Mononuclear cell (primary cell): ENCODE measurements around the gene EPHB3. TPM values are rescaled to one million over a fixed set of nuclear protein-coding genes. Genes with fewer than 3 reads are reported as not detected.

ENCODE experiments used
- H3K27me3 ChIP-seq: 2 replicates; pipeline ENCODE4 v1.6.0; 2011; ENCODE audit warnings: low read length, control low read depth; ENCODE audit not compliant: insufficient read depth
- H3K4me1 ChIP-seq: 2 replicates; pipeline ENCODE4 v1.5.1; 2011; ENCODE audit warnings: mild to moderate bottlenecking, low read length, control low read depth; ENCODE audit not compliant: insufficient read depth
- H3K4me3 ChIP-seq: 2 replicates; pipeline ENCODE4 v1.5.1; 2011; ENCODE audit warnings: mild to moderate bottlenecking, low read length, moderate library complexity
- H3K9me3 ChIP-seq: 2 replicates; pipeline ENCODE4 v1.5.1; 2011; ENCODE audit warnings: low read depth, mild to moderate bottlenecking, control low read depth, low read length
- total RNA-seq: library from RNA; depleted of rRNA; stranded (reverse); fragments of >200 nt; gene quantifications from one replicate; pipeline ENCODE4 v1.2.3, GENCODE V29; 2012

The EPHB3 gene
- total RNA-seq, 1 donor: 1.6 TPM

DNA sequence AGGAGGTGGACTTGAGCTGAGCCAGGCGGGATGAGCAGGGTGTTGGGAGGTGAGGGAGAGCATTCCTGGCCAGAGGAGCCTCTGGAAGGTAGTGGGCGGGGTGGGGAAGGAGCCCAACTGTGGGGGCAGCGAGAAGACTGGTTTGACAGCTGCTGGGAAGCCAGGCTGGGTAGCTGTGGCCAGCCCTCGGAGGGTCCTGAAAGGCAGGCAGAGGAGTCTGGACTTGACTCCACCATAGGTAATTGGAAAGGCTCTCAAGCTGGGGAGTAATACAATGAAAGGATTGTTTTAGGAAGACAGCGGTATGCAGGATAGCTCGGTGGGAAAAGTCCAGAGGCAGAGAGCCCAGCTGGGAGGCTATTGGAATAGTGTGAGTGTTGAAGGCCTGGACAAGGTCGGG is 17.2 kb downstream of the EPHB3 start:
- Histone ChIP-seq H3K27me3 (peaks cover 5% of the 10 kb centered on the region), H3K4me3 (no peak overlapping the region), H3K4me1 (peaks cover 23% of the 10 kb centered on the region), H3K9me3 (no peaks in the 10 kb centered on the region)

DNA sequence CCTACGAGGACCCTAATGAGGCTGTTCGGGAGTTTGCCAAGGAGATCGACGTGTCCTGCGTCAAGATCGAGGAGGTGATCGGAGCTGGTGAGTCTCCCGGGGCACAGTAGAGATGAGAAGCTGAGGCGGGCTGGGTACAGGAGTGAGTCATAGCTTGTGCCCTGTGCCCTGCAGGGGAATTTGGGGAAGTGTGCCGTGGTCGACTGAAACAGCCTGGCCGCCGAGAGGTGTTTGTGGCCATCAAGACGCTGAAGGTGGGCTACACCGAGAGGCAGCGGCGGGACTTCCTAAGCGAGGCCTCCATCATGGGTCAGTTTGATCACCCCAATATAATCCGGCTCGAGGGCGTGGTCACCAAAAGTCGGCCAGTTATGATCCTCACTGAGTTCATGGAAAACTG is 17.9 kb downstream of the EPHB3 start:
- Histone ChIP-seq H3K4me3 (no peak overlapping the region), H3K27me3 (peaks cover 11% of the 10 kb centered on the region), H3K4me1 (peaks cover 29% of the 10 kb centered on the region), H3K9me3 (no peaks in the 10 kb centered on the region)

DNA sequence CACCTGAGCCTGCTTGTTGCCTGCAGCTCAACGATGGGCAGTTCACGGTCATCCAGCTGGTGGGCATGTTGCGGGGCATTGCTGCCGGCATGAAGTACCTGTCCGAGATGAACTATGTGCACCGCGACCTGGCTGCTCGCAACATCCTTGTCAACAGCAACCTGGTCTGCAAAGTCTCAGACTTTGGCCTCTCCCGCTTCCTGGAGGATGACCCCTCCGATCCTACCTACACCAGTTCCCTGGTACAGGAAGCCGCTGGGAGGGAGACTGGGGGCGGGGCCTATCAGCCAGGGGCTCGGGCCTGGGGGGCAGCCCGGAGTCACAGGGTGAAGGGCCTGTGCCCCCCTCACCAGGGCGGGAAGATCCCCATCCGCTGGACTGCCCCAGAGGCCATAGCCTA is 18.8 kb downstream of the EPHB3 start:
- Histone ChIP-seq H3K4me1 (peaks cover 29% of the 10 kb centered on the region), H3K27me3 (peaks cover 11% of the 10 kb centered on the region)

DNA sequence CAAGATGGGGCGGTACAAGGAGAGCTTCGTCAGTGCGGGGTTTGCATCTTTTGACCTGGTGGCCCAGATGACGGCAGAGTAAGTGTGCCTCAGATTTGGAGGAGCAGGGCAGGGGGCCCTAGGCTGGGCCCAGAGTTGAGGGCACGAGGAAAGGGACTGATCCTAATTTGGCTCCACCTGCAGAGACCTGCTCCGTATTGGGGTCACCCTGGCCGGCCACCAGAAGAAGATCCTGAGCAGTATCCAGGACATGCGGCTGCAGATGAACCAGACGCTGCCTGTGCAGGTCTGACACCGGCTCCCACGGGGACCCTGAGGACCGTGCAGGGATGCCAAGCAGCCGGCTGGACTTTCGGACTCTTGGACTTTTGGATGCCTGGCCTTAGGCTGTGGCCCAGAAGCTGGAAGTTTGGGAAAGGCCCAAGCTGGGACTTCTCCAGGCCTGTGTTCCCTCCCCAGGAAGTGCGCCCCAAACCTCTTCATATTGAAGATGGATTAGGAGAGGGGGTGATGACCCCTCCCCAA is 19.8 kb downstream of the EPHB3 start:
- no peaks in the 10 kb centered on the region for H3K9me3 ChIP-seq
- H3K4me3 ChIP-seq: no peak overlapping the region
- H3K4me1 ChIP-seq: peaks cover 34% of the 10 kb centered on the region
- peaks cover 11% of the 10 kb centered on the region for H3K27me3 ChIP-seq

More for the DNA sequence above, 18.8 kb downstream of the EPHB3 start:
- no peak overlapping the region for H3K4me3 ChIP-seq
- no peaks in the 10 kb centered on the region for H3K9me3 ChIP-seq

DNA sequence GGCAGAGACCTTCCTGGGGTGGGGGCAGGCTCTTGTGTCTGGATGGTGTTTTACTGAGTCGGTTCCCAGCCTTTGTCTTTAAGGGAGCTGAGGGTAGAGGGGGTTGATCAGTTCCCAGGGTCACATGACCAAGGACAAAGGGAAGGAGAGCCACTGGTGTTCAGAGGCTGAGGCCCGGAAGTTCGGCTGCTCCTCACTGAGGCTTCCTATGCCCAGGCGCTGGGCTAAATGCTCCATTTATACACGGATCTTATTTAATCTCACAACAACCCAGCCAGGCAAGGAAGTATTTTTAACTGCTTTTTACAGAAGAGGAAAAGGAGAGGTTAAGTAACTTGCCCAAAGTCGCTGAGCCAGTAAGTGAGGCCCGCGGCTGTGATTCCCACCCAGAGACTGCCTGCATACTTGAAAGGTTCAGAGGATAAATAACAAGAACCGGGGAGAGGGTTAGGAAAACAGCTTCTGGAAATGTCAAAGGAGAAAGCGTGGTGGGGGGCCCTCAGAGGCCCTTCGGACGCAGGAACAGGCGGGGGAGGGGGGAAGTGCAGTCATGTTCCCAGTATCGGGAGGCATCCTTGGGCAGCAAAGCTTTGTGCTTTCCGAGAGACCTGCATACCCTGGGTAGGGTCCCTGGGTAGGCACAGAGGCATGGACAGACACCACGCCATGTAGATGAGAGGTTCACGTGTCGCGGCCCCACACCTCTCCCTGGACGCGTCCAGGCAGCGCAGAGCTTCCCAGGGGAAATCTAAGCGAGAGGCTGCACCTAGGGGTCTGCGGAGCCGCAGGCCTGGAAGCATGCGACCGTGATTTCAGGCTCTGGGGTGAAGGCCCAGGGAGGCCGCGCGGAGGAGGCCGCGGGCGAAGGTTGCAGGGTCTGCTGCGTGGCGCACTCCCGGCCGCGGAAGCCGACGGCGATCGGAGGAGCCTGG is 21.3 kb downstream of the EPHB3 start:
- Histone ChIP-seq H3K4me3 (no peak overlapping the region), H3K27me3 (peaks cover 11% of the 10 kb centered on the region), H3K9me3 (no peaks in the 10 kb centered on the region), H3K4me1 (peaks cover 46% of the 10 kb centered on the region)

DNA sequence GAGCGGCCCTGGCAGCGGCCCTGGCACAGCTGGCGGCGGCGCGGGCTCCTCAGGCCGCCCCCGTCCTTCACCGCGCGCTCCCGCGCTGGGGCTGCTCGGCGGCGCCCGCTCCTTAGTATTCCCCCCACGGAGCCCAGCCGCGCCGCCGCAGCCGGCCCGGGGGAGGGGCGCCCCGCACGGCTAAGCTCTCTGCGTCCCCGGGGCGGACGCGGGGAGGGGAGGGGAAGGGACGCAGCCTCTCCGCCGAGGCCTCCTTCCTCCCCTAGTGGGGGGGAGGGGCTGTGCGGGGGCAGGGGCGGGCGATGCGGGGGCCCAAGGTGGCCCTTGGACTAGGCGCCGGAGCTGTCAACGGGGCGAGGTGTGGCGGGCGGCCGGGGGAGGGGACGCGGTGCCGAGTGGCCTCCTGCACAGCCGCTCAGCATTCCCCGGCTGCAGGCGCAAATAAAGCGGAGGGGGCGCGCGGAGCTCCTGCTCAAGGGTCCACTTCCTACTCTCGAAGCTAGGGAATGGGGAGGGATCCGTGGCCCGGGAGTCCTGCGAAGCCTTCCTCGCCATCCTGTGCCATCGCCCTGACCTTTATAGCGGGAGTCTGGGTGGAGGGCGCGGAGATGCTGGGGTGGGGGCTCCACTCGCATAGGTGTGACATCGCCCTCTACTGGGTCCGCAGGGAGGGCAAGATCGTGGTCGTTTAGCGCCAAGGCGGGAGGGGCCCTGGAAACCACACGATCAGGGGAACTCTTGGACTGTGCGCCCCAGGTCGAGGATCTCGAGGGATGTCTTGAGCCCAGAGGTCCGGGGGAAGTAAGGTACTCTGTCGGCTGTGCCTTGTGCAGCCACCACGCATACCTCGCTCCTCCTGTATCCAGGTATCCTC is 22.2 kb downstream of the EPHB3 start:
- Histone ChIP-seq H3K9me3 (no peaks in the 10 kb centered on the region), H3K4me1 (peaks cover 46% of the 10 kb centered on the region), H3K4me3 (no peak overlapping the region), H3K27me3 (peaks cover 11% of the 10 kb centered on the region)

DNA sequence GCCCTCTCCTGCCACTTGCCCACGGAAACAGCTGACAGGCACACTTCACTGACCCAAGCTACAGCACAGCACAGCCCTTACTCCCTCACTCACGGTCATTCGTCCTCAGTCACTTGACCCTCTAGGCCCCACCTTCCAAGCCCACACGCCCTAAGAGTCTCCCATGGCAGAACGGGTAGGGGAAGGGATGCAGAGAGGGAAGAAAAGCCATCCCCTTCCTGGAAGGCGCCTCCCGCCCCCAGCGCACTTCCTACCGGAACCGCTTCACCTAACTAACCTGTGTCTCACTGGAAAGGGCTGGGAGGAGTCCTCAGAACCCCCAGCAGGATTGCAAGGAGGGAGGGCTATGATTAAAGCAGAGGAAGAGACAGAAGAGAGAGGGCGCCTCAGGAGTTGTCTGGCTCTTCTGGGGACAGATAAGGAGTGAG is 22.9 kb downstream of the EPHB3 start:
- Histone ChIP-seq H3K4me1 (peaks cover 40% of the 10 kb centered on the region), H3K4me3 (no peak overlapping the region), H3K27me3 (peaks cover 11% of the 10 kb centered on the region), H3K9me3 (no peaks in the 10 kb centered on the region)

DNA sequence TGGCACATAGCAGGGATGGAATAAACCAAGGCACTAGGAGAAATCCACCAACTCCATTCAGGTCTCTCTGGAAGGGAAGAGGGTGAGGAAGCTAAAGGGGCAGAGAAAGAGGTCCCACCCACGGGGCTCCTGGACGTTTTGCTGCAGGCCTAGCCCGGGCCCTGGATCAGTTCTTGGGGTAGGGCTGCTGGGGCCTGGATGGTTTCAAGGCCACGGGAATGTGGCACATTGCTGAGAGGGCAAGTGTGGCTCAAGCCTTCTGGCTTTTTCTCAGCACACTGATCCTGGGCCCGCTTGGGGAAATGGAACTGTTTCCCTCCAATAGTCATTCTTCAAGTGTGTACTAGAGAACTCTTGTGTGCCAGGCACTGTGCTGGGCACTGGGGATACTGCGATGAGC is 24.0 kb downstream of the EPHB3 start:
- H3K4me3 ChIP-seq: no peak overlapping the region
- no peaks in the 10 kb centered on the region for H3K9me3 ChIP-seq
- H3K27me3 ChIP-seq: peaks cover 11% of the 10 kb centered on the region
- peaks cover 36% of the 10 kb centered on the region for H3K4me1 ChIP-seq

DNA sequence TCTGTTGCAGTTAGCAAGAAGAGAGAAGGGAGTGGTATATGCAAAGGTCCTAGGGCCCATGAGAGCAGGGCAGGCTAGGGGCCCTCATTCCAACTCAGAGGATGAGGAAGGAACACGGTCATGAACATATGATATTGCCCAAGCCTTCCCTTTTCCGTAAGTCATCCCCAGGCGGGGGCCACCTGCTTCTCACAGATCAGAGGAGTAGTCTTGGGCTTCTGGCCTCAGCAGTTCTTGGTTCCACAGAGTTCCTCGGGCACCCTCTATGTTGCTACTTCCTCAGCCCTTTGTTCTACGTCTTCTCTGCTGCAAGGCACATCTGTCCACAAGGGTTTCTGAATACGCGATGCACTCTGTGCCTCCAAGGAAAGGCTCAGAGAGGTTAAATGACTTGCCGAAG is 25.3 kb downstream of the EPHB3 start:
- Histone ChIP-seq H3K4me3 (no peak overlapping the region), H3K27me3 (peaks cover 11% of the 10 kb centered on the region), H3K4me1 (peaks cover 41% of the 10 kb centered on the region), H3K9me3 (no peaks in the 10 kb centered on the region)

DNA sequence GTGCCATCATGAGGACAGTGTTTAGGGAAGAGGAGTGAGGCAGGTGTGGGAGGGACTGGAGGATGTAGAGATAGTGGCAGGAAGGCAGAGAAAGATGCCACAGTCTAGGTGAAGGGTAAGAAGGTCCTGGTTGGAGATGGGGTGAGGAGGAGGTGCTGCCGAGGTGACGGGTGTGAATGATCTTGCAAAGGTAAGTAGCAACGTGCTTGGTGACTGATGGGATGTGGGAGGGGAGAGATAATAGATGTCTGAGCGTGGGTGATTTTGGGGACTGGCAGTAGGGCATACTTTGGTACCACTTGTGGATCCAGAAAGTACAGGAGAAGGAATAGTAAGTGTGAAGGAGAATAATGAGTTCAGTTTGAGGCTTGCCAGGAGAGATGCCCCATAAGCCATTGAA is 27.2 kb downstream of the EPHB3 start:
- peaks cover 30% of the 10 kb centered on the region for H3K4me1 ChIP-seq
- H3K4me3 ChIP-seq: no peak overlapping the region
- H3K27me3 ChIP-seq: peaks cover 6% of the 10 kb centered on the region
- H3K9me3 ChIP-seq: no peaks in the 10 kb centered on the region

DNA sequence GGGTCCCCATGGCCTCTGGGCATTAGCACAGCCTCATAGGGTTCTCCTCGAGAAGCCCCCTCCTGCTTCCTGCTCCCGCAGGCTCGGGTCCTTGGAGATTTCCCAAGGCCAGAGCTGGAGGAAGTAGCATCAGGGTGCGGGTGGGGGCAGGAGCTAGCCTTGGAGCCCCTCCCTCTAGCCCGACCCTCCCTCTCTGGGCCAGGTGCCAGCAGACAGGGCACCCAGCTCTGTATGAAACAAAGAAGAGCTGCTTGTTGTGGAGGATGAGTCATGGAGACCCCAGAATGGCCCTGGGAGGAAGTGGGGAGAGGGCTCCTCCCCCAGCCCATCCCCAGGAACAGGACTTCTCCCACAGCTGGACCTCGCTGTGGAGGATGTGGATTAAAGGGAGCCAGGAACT is 29.2 kb downstream of the EPHB3 start:
- H3K27me3 ChIP-seq: no peaks in the 10 kb centered on the region
- no peaks in the 10 kb centered on the region for H3K9me3 ChIP-seq
- peaks cover 23% of the 10 kb centered on the region for H3K4me1 ChIP-seq
- H3K4me3 ChIP-seq: no peak overlapping the region

DNA sequence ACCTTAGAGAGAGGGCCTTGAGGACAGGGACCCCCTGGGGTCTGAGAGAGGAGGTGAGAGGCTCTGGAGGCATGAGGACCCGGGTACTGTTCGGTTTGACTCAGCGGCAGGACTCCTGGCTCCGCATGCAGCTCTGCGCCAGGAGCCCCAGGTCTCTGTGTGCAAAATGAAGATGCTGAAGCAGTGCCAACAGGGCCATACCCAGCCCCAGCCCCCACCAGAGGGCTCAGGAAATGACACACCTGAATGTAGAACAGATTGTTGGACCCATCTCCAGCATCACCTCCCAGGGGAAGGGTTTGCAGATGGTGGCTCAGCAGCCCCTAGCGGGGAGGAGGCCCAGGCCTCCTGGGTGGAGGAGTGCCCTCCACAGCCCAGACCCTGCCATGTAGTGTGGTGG is 30.2 kb downstream of the EPHB3 start:
- Histone ChIP-seq H3K4me1 (peaks cover 14% of the 10 kb centered on the region), H3K9me3 (no peaks in the 10 kb centered on the region), H3K27me3 (no peaks in the 10 kb centered on the region), H3K4me3 (no peak overlapping the region)

DNA sequence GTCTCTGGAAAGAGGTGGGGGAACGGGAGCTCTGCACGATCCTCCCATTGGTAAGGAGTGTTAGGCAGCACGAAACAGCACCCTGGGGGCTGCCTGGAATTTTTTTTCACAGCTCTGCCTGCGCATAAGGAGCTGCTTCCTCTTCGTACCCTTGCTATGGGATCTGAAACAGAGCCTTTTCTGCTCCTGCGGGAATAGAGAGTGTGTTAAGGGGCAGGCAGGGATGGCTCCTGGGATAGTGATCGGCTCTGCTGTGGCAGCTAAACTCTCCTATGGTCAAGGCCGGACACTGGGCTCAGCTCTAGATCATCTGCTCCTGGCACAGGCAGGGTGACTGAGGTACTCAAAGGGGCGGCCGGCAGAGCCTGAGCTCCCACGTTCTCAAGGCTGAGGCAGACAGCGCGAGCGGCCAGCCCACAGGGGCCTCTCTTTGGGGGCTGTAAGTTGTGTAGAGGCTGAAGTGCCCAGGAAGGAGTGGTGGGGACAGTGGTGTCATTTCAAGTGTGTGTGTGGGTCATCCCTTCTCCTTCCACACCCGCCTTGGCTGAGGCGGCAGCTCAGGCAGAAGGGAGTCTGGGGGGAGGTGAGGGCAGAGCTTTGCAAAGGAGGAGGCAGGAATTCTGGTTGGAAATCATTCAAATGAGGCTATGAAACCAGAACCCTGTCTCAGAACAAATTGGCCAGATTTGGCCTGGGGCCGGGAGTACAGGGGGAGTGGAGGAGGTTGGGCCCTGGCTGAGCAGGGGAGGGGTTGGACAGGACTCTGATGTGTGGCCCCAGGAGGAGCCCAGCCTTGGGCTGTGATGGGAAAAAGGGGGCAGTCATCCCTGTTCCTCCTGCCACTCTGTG is 31.0 kb downstream of the EPHB3 start:
- Histone ChIP-seq H3K4me3 (no peak overlapping the region), H3K4me1 (peaks cover 6% of the 10 kb centered on the region), H3K9me3 (no peaks in the 10 kb centered on the region), H3K27me3 (no peaks in the 10 kb centered on the region)

DNA sequence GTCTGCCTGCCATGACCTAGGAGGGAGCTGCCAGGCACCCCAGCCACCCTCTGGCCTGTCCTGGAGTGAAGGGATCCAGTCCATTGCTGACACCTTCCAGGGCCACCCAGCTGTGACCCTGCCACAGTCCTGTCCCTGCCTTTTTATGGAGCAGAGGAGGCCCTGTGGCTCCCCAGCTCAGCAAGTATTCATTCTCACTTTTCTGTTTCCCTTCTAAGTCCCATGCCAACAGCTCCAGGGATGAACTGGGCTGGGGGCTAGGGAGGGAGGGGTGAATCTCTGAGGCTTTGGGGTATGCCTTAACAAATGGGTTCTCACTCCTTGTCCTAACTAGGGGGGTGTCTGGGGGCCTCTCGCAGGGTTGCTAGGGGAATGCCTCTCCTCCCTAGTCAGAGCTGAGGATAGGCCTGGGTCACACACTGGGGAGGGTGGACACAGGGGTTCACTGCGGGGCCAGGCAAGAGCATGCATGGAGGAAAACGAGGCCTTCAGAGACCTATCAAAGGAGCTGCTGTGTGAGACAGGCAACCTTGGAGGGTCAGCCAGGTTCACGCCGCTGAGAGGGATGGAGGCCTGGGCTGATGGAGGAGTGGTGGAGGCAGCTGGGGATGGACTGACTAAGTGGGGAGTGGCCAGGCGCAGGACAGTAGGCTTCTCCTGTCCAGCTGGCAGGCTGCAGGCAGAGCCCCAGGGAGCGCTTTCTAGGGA is 31.8 kb downstream of the EPHB3 start:
- H3K4me1 ChIP-seq: peaks cover 6% of the 10 kb centered on the region
- no peaks in the 10 kb centered on the region for H3K27me3 ChIP-seq
- H3K4me3 ChIP-seq: no peak overlapping the region
- H3K9me3 ChIP-seq: no peaks in the 10 kb centered on the region
